Tibial nerve (tissue), 4 donors: ENCODE results near the gene GRID1. TPM values are rescaled to one million over a fixed set of nuclear protein-coding genes. Genes with fewer than 3 reads are reported as not detected.

ENCODE experiments used
- DNase-seq, 2 donors: peaks; one replicate each; pipeline ENCODE4 v3.0.0-alpha.2; 2019; ENCODE audit warnings: low spot score in 2 of 2
- H3K27ac ChIP-seq, 4 donors: fragments of 200-600 bp; sonication (generic) in 3 of 4; one replicate each; pipeline ENCODE4 v1.5.1; 2017 to 2019; ENCODE audit warnings: mild to moderate bottlenecking in 1 of 4
- H3K27me3 ChIP-seq, 2 donors: fragments of 200-600 bp; sonication (generic) in 1 of 2; one replicate each; pipeline versions ENCODE4 v1.5.1 to v1.6.0; 2017 to 2019
- H3K36me3 ChIP-seq, 3 donors: fragments of 200-600 bp; sonication (generic); one replicate each; pipeline ENCODE4 v1.5.1; 2018 to 2019
- H3K4me1 ChIP-seq, 4 donors: fragments of 200-600 bp; sonication (generic) in 3 of 4; one replicate each; pipeline ENCODE4 v1.5.1; 2017 to 2019
- H3K4me3 ChIP-seq, 4 donors: fragments of 200-600 bp; sonication (generic) in 3 of 4; one replicate each; pipeline ENCODE4 v1.5.1; 2017 to 2019; ENCODE audit warnings: mild to moderate bottlenecking in 1 of 4, moderate library complexity in 1 of 4
- H3K9me3 ChIP-seq, 4 donors: fragments of 200-600 bp; sonication (generic) in 3 of 4; one replicate each; pipeline ENCODE4 v1.5.1; 2017 to 2019
- CTCF ChIP-seq, 5 experiments: fragments of 200-600 bp in 3 of 5; fragments of 450-650 bp in 2 of 5; sonication (generic) in 3 of 5; IDR thresholded peaks; one replicate each; pipeline ENCODE4 v1.5.1; 2016 to 2019; ENCODE audit warnings: antibody characterized with exemption in 5 of 5, mild to moderate bottlenecking in 3 of 5, moderate library complexity in 2 of 5
- EP300 ChIP-seq, 2 donors: sonication (generic); formaldehyde crosslinking; IDR thresholded peaks; one replicate each; pipeline ENCODE4 v1.6.1; 2017; ENCODE audit warnings: antibody characterized with exemption in 2 of 2, mild to moderate bottlenecking in 1 of 2
- POLR2A ChIP-seq, 2 donors: fragments of 450-650 bp; IDR thresholded peaks; one replicate each; pipeline ENCODE4 v1.6.1; 2017; ENCODE audit warnings: antibody characterized with exemption in 2 of 2, mild to moderate bottlenecking in 2 of 2, moderate library complexity in 2 of 2
- WGBS, 2 donors: methylation state at CpG; one replicate each; pipeline ENCODE4 v1.1.5; 2018; 5-methylcytosine and 5-hydroxymethylcytosine counted together
- total RNA-seq, 4 donors: library from RNA; depleted of rRNA; stranded (reverse); fragments of >200 nt; gene quantifications; one replicate each; pipeline ENCODE4 v1.1.0, GENCODE V29; 2016

The GRID1 gene
- total RNA-seq, 4 donors from 2014 or later: 7.7 to 16.3 (median 10.5) TPM

- Histone ChIP-seq H3K4me1 (peaks cover 0 to 18% (median 0%) of the 10 kb centered on the region in 4 donors), H3K36me3 (no peaks in the 10 kb centered on the region), H3K27me3 (no peaks in the 10 kb centered on the region), H3K27ac (no peak overlapping the region), H3K4me3 (no peak overlapping the region), H3K9me3 (no peaks in the 10 kb centered on the region)
- TF ChIP-seq EP300 (IDR thresholded peaks at IDR 0.05): no peak
- no peak for TF ChIP-seq CTCF (IDR thresholded peaks at IDR 0.05)
- TF ChIP-seq POLR2A (IDR thresholded peaks at IDR 0.05): no peak
- WGBS, 2 donors: 82 to 91% methylated on average over 5 of the region's 5 CpGs
- DNase-seq: no peak
Measured at GRCh38 chr10:86263907-86264306, 102.7 kb downstream of the GRID1 start.

- DNase-seq: no peak
- Histone ChIP-seq H3K9me3 (peaks cover 0 to 3% (median 0%) of the 10 kb centered on the region in 4 donors), H3K27me3 (no peaks in the 10 kb centered on the region), H3K4me3 (no peak overlapping the region), H3K27ac (no peak overlapping the region), H3K4me1 (peaks cover 0 to 18% (median 0%) of the 10 kb centered on the region in 4 donors), H3K36me3 (no peaks in the 10 kb centered on the region)
- 38 to 43% methylated on average over 21 to 26 of the region's 27 CpGs for WGBS, 2 donors
- TF ChIP-seq CTCF (IDR thresholded peaks at IDR 0.05): no peak
- TF ChIP-seq EP300 (IDR thresholded peaks at IDR 0.05): no peak
- no peak for TF ChIP-seq POLR2A (IDR thresholded peaks at IDR 0.05)
Measured at GRCh38 chr10:86263209-86263608, 103.4 kb downstream of the GRID1 start.

- no peaks in the 10 kb centered on the region for H3K27me3 ChIP-seq
- H3K4me3 ChIP-seq: no peak overlapping the region
- peaks cover 0 to 18% (median 0%) of the 10 kb centered on the region in 4 donors for H3K4me1 ChIP-seq
- 16 to 25% methylated on average over 22 to 27 of the region's 29 CpGs for WGBS, 2 donors
- DNase-seq: no peak
- peaks cover 0 to 7% (median 0%) of the 10 kb centered on the region in 4 donors for H3K9me3 ChIP-seq
- TF ChIP-seq EP300 (IDR thresholded peaks at IDR 0.05) (no peak), POLR2A (IDR thresholded peaks at IDR 0.05) (no peak), CTCF (IDR thresholded peaks at IDR 0.05) (no peak)
- H3K27ac ChIP-seq: no peak overlapping the region
- no peaks in the 10 kb centered on the region for H3K36me3 ChIP-seq
Measured at GRCh38 chr10:86262688-86263181, 103.9 kb downstream of the GRID1 start.

- DNase-seq: no peak
- Histone ChIP-seq H3K4me3 (no peak overlapping the region), H3K27me3 (no peaks in the 10 kb centered on the region), H3K9me3 (peaks cover 0 to 10% (median 0%) of the 10 kb centered on the region in 4 donors), H3K36me3 (no peaks in the 10 kb centered on the region), H3K4me1 (peaks cover 0 to 18% (median 0%) of the 10 kb centered on the region in 4 donors), H3K27ac (no peak overlapping the region)
- WGBS, 2 donors: 61 to 70% methylated on average over 13 to 14 of the region's 14 CpGs
- TF ChIP-seq POLR2A (IDR thresholded peaks at IDR 0.05): no peak
- TF ChIP-seq CTCF (IDR thresholded peaks at IDR 0.05): no peak
- TF ChIP-seq EP300 (IDR thresholded peaks at IDR 0.05): no peak
Measured at GRCh38 chr10:86261941-86262687, 104.5 kb downstream of the GRID1 start.

- no peak for TF ChIP-seq POLR2A (IDR thresholded peaks at IDR 0.05)
- no peaks in the 10 kb centered on the region for H3K36me3 ChIP-seq
- DNase-seq: no peak
- peaks cover 0 to 10% (median 0%) of the 10 kb centered on the region in 4 donors for H3K9me3 ChIP-seq
- H3K27me3 ChIP-seq: no peaks in the 10 kb centered on the region
- peaks cover 0 to 18% (median 0%) of the 10 kb centered on the region in 4 donors for H3K4me1 ChIP-seq
- H3K4me3 ChIP-seq: no peak overlapping the region
- no peak overlapping the region for H3K27ac ChIP-seq
- WGBS, 2 donors: 88 to 93% methylated on average over 4 to 5 of the region's 5 CpGs
Measured at GRCh38 chr10:86261470-86261869, 105.1 kb downstream of the GRID1 start.
